H1 (cell line): ENCODE results near the gene BHMT2.

ENCODE experiments used
- CEBPB ChIP-seq: IDR thresholded peaks from 2 replicates; pipeline ENCODE4 v1.6.1; 2012; ENCODE audit warnings: low read depth, low read length
- EP300 ChIP-seq, 2 experiments: IDR thresholded peaks; 1 replicate in 1 of 2; 2 replicates in 1 of 2; pipeline ENCODE4 v1.6.1; 2011 to 2012; ENCODE audit warnings: low read depth in 2 of 2, low read length in 2 of 2, mild to moderate bottlenecking in 2 of 2, borderline replicate concordance in 1 of 2, inconsistent platforms in 1 of 2, moderate library complexity in 1 of 2
- YY1 ChIP-seq: IDR thresholded peaks from 2 replicates; pipeline ENCODE4 v1.6.1; 2011; ENCODE audit warnings: low read depth, mild to moderate bottlenecking, low read length

GRCh38 chr5:79093762-79094161 is 24.2 kb downstream of the BHMT2 start:
- TF ChIP-seq CEBPB (no peak), YY1 (no peak), EP300 (IDR thresholded peaks at IDR 0.05; ENCODE audit: borderline replicate concordance in 1 of 2, low read depth in 2 of 2, low read length in 2 of 2) (no peak)
